Muscle layer of duodenum (tissue), 2 donors: ENCODE data around the gene AQP9.
A peak's percentile ranks its signal among the peaks of the same experiment; 100 is the strongest.

Source experiments
- H3K27ac ChIP-seq: one replicate; pipeline ENCODE4 v1.7.0; 2013; ENCODE audit warnings: mild to moderate bottlenecking, low read length
- H3K27me3 ChIP-seq: one replicate; pipeline ENCODE4 v1.7.0; 2013; ENCODE audit warnings: low read depth, mild to moderate bottlenecking, control low read depth, low read length
- H3K36me3 ChIP-seq, 2 donors: one replicate each; pipeline ENCODE4 v1.7.0; 2013; ENCODE audit warnings: low read length in 2 of 2, control low read depth in 1 of 2, mild to moderate bottlenecking in 1 of 2; ENCODE audit not compliant: insufficient read depth in 2 of 2, control insufficient read depth in 1 of 2
- H3K4me1 ChIP-seq, 2 donors: one replicate each; pipeline ENCODE4 v1.7.0; 2013; ENCODE audit warnings: low read length in 2 of 2, mild to moderate bottlenecking in 2 of 2, control low read depth in 1 of 2, moderate library complexity in 1 of 2; ENCODE audit not compliant: insufficient read depth in 2 of 2, control insufficient read depth in 1 of 2
- H3K4me3 ChIP-seq, 2 donors: one replicate each; pipeline ENCODE4 v1.7.0; 2013; ENCODE audit warnings: low read length in 2 of 2, low read depth in 1 of 2, mild to moderate bottlenecking in 1 of 2
- H3K9me3 ChIP-seq, 2 donors: one replicate each; pipeline ENCODE4 v1.7.0; 2013; ENCODE audit warnings: low read length in 2 of 2, control low read depth in 1 of 2, mild to moderate bottlenecking in 1 of 2; ENCODE audit not compliant: control insufficient read depth in 1 of 2
- donor health status: healthy.

The AQP9 gene

DNA sequence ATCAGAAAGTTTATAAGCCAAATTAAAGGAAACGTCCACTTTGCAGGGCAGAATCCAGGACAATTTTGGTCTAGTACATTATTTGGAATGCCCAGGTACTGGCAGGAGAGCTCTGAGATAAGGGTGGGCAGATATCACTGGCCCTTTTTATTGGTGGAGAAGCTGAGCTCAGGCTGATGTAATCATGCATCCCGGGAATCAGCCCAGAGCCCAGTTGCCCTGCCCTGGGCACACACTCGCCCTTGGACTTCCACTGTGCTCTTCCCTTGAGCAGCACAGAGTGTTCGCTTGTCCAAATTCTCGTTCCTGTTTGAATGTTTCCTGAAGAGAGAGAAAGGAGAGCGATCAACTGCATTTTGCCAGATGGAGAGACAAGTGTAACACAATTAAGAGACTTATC, 3.7 kb downstream of the AQP9 start:
- H3K4me1 ChIP-seq, result no peaks in the 10 kb centered on the region
- H3K4me3 ChIP-seq, result no peak overlapping the region
- H3K27ac ChIP-seq, result no peak overlapping the region
- H3K9me3 ChIP-seq, result no peaks in the 10 kb centered on the region
- no peaks in the 10 kb centered on the region for H3K27me3 ChIP-seq
- H3K36me3 ChIP-seq, result no peaks in the 10 kb centered on the region

DNA sequence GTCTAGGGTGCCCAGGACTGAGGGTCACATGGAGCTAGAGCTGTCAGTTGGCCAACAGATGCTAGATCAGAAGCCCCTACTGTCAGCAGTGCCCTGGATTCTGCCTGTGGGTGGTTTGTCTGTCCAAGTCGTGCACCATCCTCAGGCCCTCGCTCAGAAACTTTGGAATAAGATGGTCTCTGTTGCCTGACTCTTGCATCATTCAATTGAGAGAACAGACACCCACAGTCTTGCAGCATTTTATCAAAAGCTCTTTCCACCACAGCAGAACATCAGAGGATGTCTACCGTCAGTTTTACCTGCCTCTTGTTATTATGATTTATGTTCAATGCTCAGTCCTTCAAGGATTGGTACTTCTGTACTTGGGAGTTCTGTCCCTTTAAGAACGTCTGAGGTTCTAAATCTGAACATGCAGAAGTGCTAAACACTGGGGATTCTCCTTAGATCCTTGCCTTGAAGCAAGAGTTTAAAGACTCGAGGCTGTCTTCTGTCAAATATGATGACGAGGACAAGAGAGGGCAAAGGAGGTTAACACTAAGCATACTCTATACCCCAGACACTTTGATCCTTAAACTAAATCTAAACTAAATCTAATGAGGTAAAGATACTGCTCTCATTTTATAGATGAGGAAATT, 4.8 kb downstream of the AQP9 start:
- H3K27me3 ChIP-seq, result no peaks in the 10 kb centered on the region
- H3K4me3 ChIP-seq, result no peak overlapping the region
- no peak overlapping the region for H3K27ac ChIP-seq
- H3K9me3 ChIP-seq, result no peaks in the 10 kb centered on the region
- no peaks in the 10 kb centered on the region for H3K36me3 ChIP-seq
- no peaks in the 10 kb centered on the region for H3K4me1 ChIP-seq

DNA sequence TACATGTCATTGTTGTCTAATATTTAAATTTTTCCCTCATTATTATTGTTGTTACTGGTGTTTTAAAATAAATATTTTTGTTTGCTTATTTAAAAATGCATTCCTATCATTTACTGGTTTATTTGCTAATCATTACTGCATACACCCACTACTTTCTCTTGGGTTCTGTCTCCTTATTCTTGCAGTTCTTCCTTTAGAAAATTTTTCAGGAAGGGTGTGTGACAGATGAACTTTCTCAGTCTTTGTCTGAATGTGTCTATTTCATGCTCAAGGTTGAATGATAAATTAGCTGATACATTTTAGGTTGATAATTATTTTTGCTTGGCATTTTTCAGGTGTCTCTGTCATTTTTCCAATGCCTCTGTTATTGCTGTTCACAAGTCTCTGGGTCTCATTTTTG, 7.4 kb downstream of the AQP9 start:
- H3K27me3 ChIP-seq, result no peaks in the 10 kb centered on the region
- peak overlapping the region; percentile 11 for H3K27ac ChIP-seq
- no peaks in the 10 kb centered on the region for H3K4me1 ChIP-seq
- no peaks in the 10 kb centered on the region for H3K36me3 ChIP-seq
- no peak overlapping the region for H3K4me3 ChIP-seq
- no peaks in the 10 kb centered on the region for H3K9me3 ChIP-seq

DNA sequence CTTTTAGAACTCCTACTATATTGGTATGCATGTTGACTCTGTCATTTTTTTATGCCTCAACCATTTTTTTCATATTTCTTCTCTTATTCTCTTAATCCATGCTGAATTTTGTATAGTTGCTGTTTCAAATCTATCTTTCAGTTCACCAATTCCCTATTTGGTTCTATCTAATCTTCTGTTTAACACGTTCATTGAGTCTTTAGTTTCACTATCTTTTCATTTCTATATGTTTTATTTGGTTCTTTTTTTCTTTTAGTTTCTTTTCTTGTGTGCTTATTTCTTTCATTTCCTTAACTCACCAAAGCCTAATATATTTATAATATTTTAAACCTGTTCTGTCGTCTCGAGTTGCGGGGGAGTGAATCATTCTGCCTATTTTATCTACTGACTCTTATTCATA, 8.0 kb downstream of the AQP9 start:
- Histone ChIP-seq H3K27ac (peak overlapping the region; percentile 58), H3K4me1 (no peaks in the 10 kb centered on the region), H3K27me3 (no peaks in the 10 kb centered on the region), H3K4me3 (no peak overlapping the region), H3K36me3 (no peaks in the 10 kb centered on the region), H3K9me3 (no peaks in the 10 kb centered on the region)

DNA sequence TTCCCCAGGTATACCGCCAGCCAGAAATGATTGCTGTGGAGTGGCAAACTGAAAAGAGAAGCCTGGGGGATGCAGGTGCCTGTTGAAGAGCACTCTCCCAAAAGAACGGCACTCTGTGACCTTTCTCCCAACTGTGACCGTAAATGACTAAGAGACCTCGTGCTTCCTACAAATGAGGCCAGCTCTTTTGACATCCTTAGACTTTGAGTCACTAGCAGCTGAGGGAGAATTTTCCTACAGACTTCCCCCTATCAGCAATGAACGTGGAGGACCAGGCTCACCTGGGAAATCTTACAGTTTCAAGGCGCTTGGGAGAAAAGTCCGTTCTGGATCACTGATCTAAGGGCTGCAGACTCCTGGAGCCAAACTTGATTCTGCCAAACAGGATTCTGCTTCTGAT, 8.6 kb downstream of the AQP9 start:
- H3K9me3 ChIP-seq, result no peaks in the 10 kb centered on the region
- no peaks in the 10 kb centered on the region for H3K36me3 ChIP-seq
- no peaks in the 10 kb centered on the region for H3K4me1 ChIP-seq
- no peaks in the 10 kb centered on the region for H3K27me3 ChIP-seq
- H3K4me3 ChIP-seq, result no peak overlapping the region
- peak overlapping the region; percentile 58 for H3K27ac ChIP-seq

DNA sequence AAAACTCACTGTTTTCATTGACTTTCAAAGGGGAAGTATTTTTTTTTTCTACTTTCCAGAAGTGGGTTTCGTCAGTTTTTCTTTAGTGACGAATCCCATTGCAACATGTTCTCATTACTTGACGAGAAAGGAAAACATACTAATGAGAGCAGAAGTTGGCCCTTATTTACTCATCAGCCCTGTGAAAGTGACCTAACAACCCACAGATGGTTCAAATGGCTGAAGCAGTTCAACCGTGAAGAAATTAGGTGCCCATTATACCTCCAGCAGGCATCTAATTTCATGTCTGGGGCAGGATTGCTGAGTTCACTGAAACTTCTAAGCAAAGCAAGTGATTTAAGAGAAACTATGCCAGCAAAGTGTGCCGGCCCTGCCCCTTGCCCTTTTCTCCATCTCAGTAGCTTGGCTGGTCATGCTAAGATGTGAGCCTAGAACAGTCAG, 9.0 kb downstream of the AQP9 start:
- H3K27me3 ChIP-seq, result no peaks in the 10 kb centered on the region
- H3K4me1 ChIP-seq, result no peaks in the 10 kb centered on the region
- no peaks in the 10 kb centered on the region for H3K36me3 ChIP-seq
- peak overlapping the region; percentile 58 for H3K27ac ChIP-seq
- H3K9me3 ChIP-seq, result no peaks in the 10 kb centered on the region
- H3K4me3 ChIP-seq, result no peak overlapping the region

DNA sequence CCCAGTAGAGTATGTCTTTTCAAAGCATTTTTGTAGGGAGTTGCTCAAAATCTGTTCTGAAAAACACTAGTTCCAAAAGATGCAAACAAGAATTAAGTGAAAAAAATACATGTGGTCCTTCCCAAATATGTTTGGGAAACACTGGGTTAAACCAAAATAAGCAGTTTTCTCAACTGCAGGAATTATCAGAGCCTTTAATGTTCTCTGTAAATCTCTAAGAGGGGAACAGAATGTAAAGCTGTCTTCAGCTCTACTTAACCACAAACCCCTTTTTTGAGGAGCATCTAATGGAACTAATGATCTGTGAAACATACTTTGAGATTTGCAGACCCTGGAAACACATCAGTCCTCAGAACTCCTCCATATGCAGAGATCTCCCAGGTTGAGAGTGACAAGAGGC, 9.9 kb downstream of the AQP9 start:
- H3K27ac ChIP-seq, result no peak overlapping the region
- no peaks in the 10 kb centered on the region for H3K36me3 ChIP-seq
- H3K9me3 ChIP-seq, result no peaks in the 10 kb centered on the region
- H3K4me3 ChIP-seq, result no peak overlapping the region
- H3K27me3 ChIP-seq, result no peaks in the 10 kb centered on the region
- H3K4me1 ChIP-seq, result no peaks in the 10 kb centered on the region

DNA sequence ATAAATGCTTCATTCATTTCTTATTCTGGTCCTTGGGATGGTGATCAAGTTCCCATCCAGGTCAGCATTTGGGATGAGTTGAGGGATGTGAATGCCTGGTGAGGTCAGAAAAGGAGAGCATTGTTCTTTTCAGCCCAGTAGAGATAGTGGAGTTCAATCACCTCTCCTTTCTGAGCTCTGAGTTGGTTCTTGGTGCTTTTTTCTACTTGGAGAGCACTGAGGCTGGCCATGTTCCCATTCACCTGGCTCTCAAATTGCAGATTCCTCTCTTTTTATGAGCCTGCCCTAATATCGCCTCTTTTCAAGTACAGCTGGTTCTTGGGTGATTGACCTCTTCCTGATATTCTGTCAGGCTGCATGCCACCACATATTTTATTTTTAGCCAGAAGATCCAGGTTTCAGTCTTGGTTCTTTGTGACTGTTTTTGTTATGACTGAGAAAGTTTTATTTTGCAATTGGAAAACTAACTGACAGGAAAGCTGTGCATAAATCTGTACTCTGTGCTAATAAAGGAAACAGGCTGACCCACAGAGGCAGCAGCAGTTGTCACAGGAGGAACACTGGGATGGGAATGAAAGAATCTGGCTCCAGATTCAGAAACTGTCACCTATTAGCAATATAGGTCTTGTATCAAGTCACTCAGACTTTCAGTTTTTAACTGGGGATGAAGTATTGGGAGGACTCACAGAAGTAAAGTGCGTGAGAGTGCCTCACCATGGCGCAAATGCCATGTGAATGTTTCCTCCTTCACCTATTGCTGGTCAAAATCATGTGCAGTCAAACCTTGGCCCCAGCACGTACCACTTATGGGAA, 10.7 kb downstream of the AQP9 start:
- Histone ChIP-seq H3K27me3 (no peaks in the 10 kb centered on the region), H3K9me3 (no peaks in the 10 kb centered on the region), H3K36me3 (no peaks in the 10 kb centered on the region), H3K4me1 (no peaks in the 10 kb centered on the region), H3K4me3 (no peak overlapping the region), H3K27ac (no peak overlapping the region)

DNA sequence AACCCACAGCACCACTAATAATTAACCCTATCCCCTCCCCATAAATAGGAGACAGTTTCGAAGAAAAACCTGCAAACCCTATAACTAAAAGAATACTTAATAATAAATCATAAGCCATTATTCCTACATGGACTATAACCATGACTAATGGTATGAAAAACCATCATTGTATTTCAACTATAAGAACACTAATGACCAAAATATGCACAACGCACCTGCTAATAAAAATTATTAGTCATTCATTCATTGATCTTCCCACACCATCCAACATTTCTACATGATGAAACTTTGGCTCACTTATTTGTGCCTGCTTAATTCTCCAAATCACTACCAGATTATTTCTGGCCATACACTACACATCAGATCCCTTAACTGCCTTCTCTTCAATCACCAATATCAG, 16.6 kb downstream of the AQP9 start:
- H3K4me3 ChIP-seq, result no peak overlapping the region
- no peaks in the 10 kb centered on the region for H3K4me1 ChIP-seq
- no peaks in the 10 kb centered on the region for H3K27me3 ChIP-seq
- H3K36me3 ChIP-seq, result no peaks in the 10 kb centered on the region
- H3K27ac ChIP-seq, result no peak overlapping the region
- no peaks in the 10 kb centered on the region for H3K9me3 ChIP-seq

DNA sequence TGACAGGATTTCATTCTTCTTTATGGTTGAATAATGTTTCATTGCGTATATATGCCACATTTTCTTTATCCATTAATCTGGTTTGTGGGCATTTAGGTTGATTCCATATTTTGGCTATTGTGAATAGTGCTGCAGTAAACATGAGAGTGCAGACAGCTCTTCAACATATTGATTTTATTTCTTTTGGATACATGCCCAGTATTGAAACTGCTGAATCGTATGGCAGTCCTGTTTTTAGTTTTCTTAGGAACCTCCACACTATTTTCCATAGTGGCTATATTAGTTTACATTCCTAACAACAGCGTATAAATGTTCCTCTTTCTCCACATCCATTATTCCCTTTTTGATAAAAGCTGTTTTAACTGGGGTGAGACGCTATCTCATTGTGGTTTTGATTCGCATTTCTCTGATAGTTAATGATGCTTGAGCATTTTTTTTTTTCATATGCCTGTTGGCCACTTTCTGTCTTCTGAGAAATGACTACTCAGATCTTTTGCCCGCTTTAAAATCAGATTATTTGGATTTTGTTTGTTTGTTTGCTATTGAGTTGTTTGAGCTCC, 21.7 kb downstream of the AQP9 start:
- Histone ChIP-seq H3K9me3 (no peaks in the 10 kb centered on the region), H3K4me3 (no peak overlapping the region), H3K4me1 (no peaks in the 10 kb centered on the region), H3K36me3 (no peaks in the 10 kb centered on the region), H3K27ac (no peak overlapping the region), H3K27me3 (no peaks in the 10 kb centered on the region)

DNA sequence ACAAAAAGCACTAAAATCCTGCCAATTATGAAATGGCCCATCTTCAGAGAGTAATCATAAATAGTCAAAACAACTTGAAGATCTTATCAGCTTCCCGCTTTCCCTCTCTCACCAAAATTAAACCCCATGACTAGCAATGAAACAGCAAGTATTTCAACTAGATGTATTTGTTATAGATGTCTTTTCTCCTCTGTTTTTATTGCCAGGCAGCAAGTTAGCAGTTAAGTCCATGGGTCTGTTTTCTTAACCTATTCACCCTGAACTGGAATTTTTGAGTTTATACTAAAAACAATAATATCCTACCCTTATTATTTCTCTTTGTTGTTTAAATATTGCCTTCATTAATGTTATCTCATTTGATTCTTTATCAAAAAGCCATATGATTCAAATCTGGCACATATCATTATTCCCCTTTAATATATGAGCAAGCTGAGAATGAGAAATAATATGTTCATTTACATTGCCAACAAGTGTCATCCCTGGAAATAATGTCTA, 23.3 kb downstream of the AQP9 start:
- H3K36me3 ChIP-seq, result no peaks in the 10 kb centered on the region

More for the DNA sequence above, 23.3 kb downstream of the AQP9 start:
- Histone ChIP-seq H3K4me3 (no peak overlapping the region), H3K4me1 (no peaks in the 10 kb centered on the region), H3K27me3 (no peaks in the 10 kb centered on the region), H3K27ac (no peak overlapping the region), H3K9me3 (no peaks in the 10 kb centered on the region)
